Neural cell (in vitro differentiated cells): ENCODE data around the gene C6orf120. TPM values are rescaled to one million over a fixed set of nuclear protein-coding genes. Genes with fewer than 3 reads are reported as not detected.

ENCODE experiments used
- H2AFZ ChIP-seq: fragments of 200-600, 300-800 bp; sonication (generic), shearing (Covaris generic); 2 replicates; pipeline ENCODE4 v1.6.0; 2014; ENCODE audit warnings: low read depth, mild to moderate bottlenecking, antibody characterized with exemption, low read length, moderate library complexity
- H3F3A ChIP-seq: fragments of 200-600 bp; shearing (Covaris generic); 2 replicates; pipeline ENCODE4 v1.6.1; 2016; ENCODE audit warnings: mild to moderate bottlenecking, moderate library complexity, mixed read lengths, antibody characterized with exemption, low read length; ENCODE audit not compliant: insufficient read depth, poor library complexity, severe bottlenecking
- H3K27ac ChIP-seq: fragments of 200-600, 300-800 bp; sonication (generic), shearing (Covaris generic); 2 replicates; pipeline ENCODE4 v1.5.1; 2014; ENCODE audit warnings: mild to moderate bottlenecking, low read length, moderate library complexity
- H3K27me3 ChIP-seq: fragments of 300-800, 200-600 bp; sonication (generic), shearing (Covaris generic); 2 replicates; pipeline ENCODE4 v1.6.0; 2014; ENCODE audit warnings: mild to moderate bottlenecking, low read depth, low read length, moderate library complexity; ENCODE audit not compliant: insufficient read depth
- H3K36me3 ChIP-seq: fragments of 300-800, 200-600 bp; sonication (generic), shearing (Covaris generic); 2 replicates; pipeline ENCODE4 v1.5.1; 2014; ENCODE audit warnings: mild to moderate bottlenecking, antibody characterized with exemption, low read length, moderate library complexity; ENCODE audit not compliant: insufficient read depth
- H3K4me2 ChIP-seq: fragments of 300-800, 200-600 bp; sonication (generic), shearing (Covaris generic); 2 replicates; pipeline ENCODE4 v1.6.0; 2014; ENCODE audit warnings: mild to moderate bottlenecking, low read length
- H3K4me3 ChIP-seq: fragments of 300-800, 200-600 bp; sonication (generic), shearing (Covaris generic); 2 replicates; pipeline ENCODE4 v1.5.1; 2014; ENCODE audit warnings: mild to moderate bottlenecking, low read length, moderate library complexity
- H3K79me2 ChIP-seq: fragments of 200-600 bp; shearing (Covaris generic); replicated peaks from 2 replicates; pipeline ENCODE4 v1.6.0; 2014; ENCODE audit warnings: mild to moderate bottlenecking, low read length, moderate library complexity; ENCODE audit not compliant: insufficient read depth
- H3K9ac ChIP-seq: fragments of 300-800, 200-600 bp; sonication (generic), shearing (Covaris generic); 2 replicates; pipeline ENCODE4 v1.6.1; 2016; ENCODE audit warnings: mild to moderate bottlenecking, low read length, mixed read lengths
- H3K9me2 ChIP-seq: fragments of 200-600 bp; shearing (Covaris generic); 2 replicates; pipeline ENCODE4 v1.6.1; 2016; ENCODE audit warnings: mild to moderate bottlenecking, low read length, mixed read lengths; ENCODE audit not compliant: insufficient read depth
- H3K9me3 ChIP-seq: fragments of 200-600, 300-800 bp; sonication (generic), shearing (Covaris generic); 2 replicates; pipeline ENCODE4 v1.6.1; 2016; ENCODE audit warnings: mild to moderate bottlenecking, mixed run types, low read length, moderate library complexity, mixed read lengths
- H4K20me1 ChIP-seq: fragments of 200-600 bp; shearing (Covaris generic); 2 replicates; pipeline ENCODE4 v1.6.1; 2016; ENCODE audit warnings: mild to moderate bottlenecking, mixed run types; ENCODE audit not compliant: insufficient read depth
- EP300 ChIP-seq: fragments of 450-650 bp; conservative IDR thresholded peaks from 2 replicates; pipeline ENCODE4 v1.6.1; 2014; ENCODE audit warnings: antibody characterized with exemption, mild to moderate bottlenecking, moderate library complexity; ENCODE audit not compliant: poor library complexity, severe bottlenecking
- EZH2 ChIP-seq: fragments of 200-600, 300-800 bp; shearing (Covaris generic), sonication (generic); IDR thresholded peaks from 2 replicates; pipeline ENCODE4 v1.6.1; 2014; ENCODE audit warnings: antibody characterized with exemption, low read length, borderline replicate concordance, mild to moderate bottlenecking; ENCODE audit not compliant: insufficient read depth, poor library complexity, severe bottlenecking
- MXI1 ChIP-seq: fragments of 450-650 bp; conservative IDR thresholded peaks from 2 replicates; pipeline ENCODE4 v1.6.1; 2014; ENCODE audit warnings: antibody characterized with exemption, mild to moderate bottlenecking; ENCODE audit not compliant: poor library complexity, severe bottlenecking
- POLR2AphosphoS5 ChIP-seq: IDR thresholded peaks from 2 replicates; pipeline ENCODE4 v1.6.1; 2012
- RAD21 ChIP-seq: fragments of 450-650 bp; conservative IDR thresholded peaks from 2 replicates; pipeline ENCODE4 v1.6.1; 2014; ENCODE audit warnings: antibody characterized with exemption, mild to moderate bottlenecking, moderate library complexity
- SMC3 ChIP-seq: fragments of 450-650 bp; conservative IDR thresholded peaks from 2 replicates; pipeline ENCODE4 v1.6.1; 2014; ENCODE audit warnings: antibody characterized with exemption, mild to moderate bottlenecking, moderate library complexity; ENCODE audit not compliant: poor library complexity
- TAF1 ChIP-seq: IDR thresholded peaks from 2 replicates; pipeline ENCODE4 v1.6.1; 2012; ENCODE audit warnings: low read depth
- polyA plus RNA-seq: library from polyadenylated mRNA; depleted of rRNA; stranded (reverse); fragments of >200 nt; gene quantifications from 2 replicates; pipeline ENCODE4 v1.2.3, GENCODE V29; 2014
- TF ChIP-seq, protein P1 (sequence below): fragments of 450-650 bp; IDR thresholded peaks from 2 replicates; pipeline ENCODE4 v1.5.1; 2014; ENCODE audit warnings: antibody characterized with exemption, mild to moderate bottlenecking, moderate library complexity; ENCODE audit not compliant: poor library complexity, severe bottlenecking
- TF ChIP-seq, protein P2 (sequence below): IDR thresholded peaks from 2 replicates; pipeline ENCODE4 v1.6.1; 2012; ENCODE audit warnings: borderline replicate concordance

The C6orf120 gene
- polyA plus RNA-seq, 1 donor from 2014 or later, result 17.8 TPM

DNA sequence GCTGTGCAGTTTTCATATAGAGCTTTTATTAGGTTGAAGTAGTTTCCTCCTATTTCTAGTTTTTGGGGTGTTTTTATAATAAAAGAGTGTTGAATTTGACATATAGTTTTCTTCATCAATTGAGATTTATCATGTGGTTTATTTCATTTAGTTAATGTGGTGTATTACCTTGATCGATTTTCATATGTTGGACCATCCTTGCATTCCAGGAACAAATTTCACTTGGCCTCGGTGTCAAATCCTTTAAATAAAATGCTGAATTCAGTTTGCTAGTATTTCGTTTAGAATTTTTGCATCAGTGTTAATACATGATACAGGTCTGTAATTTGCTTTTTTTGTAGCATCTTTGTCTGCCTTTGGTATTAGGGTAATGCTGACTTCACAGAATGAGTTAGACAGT is 43.5 kb downstream of the C6orf120 start (continued):
- TF ChIP-seq EZH2 (no peak), EP300 (no peak)

DNA sequence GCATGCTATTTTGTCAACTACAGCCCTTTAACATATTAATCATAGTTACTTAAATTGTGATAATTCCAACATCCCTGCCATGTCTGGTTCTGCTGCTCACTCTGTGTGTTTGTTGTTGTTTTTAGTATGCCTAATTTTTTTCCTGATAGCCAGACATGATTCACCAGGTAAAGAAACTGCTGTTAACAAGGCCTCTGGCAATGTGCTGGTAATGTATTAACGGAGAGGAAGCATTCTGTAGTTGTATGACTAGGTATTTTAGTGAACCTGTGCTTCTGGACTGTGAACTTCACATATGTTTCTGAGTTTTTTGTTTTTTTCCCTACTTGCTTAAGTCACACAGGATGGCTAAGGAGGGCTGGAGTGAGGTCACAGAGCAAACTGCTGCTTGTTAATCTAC is 44.6 kb downstream of the C6orf120 start:
- no peak overlapping the region for H3K4me2 ChIP-seq

More for the DNA sequence above, 44.6 kb downstream of the C6orf120 start:
- Histone ChIP-seq H4K20me1 (no peaks in the 10 kb centered on the region), H2AFZ (no peak overlapping the region), H3K27me3 (no peaks in the 10 kb centered on the region), H3K4me3 (no peak overlapping the region), H3K79me2 (peaks cover 12% of the 10 kb centered on the region), H3K9ac (no peak overlapping the region), H3K36me3 (no peaks in the 10 kb centered on the region), H3K27ac (no peak overlapping the region), H3K9me2 (no peaks in the 10 kb centered on the region), H3F3A (no peaks in the 10 kb centered on the region), H3K9me3 (no peaks in the 10 kb centered on the region)
- no peak for TF ChIP-seq EZH2
- no peak for TF ChIP-seq POLR2AphosphoS5
- TF ChIP-seq, protein P1, sequence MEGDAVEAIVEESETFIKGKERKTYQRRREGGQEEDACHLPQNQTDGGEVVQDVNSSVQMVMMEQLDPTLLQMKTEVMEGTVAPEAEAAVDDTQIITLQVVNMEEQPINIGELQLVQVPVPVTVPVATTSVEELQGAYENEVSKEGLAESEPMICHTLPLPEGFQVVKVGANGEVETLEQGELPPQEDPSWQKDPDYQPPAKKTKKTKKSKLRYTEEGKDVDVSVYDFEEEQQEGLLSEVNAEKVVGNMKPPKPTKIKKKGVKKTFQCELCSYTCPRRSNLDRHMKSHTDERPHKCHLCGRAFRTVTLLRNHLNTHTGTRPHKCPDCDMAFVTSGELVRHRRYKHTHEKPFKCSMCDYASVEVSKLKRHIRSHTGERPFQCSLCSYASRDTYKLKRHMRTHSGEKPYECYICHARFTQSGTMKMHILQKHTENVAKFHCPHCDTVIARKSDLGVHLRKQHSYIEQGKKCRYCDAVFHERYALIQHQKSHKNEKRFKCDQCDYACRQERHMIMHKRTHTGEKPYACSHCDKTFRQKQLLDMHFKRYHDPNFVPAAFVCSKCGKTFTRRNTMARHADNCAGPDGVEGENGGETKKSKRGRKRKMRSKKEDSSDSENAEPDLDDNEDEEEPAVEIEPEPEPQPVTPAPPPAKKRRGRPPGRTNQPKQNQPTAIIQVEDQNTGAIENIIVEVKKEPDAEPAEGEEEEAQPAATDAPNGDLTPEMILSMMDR, result no peak
- no peak for TF ChIP-seq TAF1
- no peak for TF ChIP-seq MXI1
- TF ChIP-seq RAD21, result no peak
- no peak for TF ChIP-seq SMC3
- TF ChIP-seq EP300, result no peak
- TF ChIP-seq, protein P2, sequence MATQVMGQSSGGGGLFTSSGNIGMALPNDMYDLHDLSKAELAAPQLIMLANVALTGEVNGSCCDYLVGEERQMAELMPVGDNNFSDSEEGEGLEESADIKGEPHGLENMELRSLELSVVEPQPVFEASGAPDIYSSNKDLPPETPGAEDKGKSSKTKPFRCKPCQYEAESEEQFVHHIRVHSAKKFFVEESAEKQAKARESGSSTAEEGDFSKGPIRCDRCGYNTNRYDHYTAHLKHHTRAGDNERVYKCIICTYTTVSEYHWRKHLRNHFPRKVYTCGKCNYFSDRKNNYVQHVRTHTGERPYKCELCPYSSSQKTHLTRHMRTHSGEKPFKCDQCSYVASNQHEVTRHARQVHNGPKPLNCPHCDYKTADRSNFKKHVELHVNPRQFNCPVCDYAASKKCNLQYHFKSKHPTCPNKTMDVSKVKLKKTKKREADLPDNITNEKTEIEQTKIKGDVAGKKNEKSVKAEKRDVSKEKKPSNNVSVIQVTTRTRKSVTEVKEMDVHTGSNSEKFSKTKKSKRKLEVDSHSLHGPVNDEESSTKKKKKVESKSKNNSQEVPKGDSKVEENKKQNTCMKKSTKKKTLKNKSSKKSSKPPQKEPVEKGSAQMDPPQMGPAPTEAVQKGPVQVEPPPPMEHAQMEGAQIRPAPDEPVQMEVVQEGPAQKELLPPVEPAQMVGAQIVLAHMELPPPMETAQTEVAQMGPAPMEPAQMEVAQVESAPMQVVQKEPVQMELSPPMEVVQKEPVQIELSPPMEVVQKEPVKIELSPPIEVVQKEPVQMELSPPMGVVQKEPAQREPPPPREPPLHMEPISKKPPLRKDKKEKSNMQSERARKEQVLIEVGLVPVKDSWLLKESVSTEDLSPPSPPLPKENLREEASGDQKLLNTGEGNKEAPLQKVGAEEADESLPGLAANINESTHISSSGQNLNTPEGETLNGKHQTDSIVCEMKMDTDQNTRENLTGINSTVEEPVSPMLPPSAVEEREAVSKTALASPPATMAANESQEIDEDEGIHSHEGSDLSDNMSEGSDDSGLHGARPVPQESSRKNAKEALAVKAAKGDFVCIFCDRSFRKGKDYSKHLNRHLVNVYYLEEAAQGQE, result no peak
